ENCODE data around the gene OR5H1.

GRCh38 chr3:98130421-98130820 is at the start of gene OR5H1:
- TF ChIP-seq EP300 (IDR thresholded peaks at IDR 0.05) (no peak), USF2 (IDR thresholded peaks at IDR 0.05) (no peak), CTCF (IDR thresholded peaks at IDR 0.05) (no peak), POLR2A (IDR thresholded peaks at IDR 0.05; ENCODE audit: low read length) (no peak), JUNB (IDR thresholded peaks at IDR 0.05) (no peak), KDM1A (IDR thresholded peaks at IDR 0.05; ENCODE audit: low read depth) (no peak), KDM5A (IDR thresholded peaks at IDR 0.05) (no peak), PHF8 (IDR thresholded peaks at IDR 0.05; ENCODE audit: borderline replicate concordance, low read depth) (no peak), REST (IDR thresholded peaks at IDR 0.05) (no peak), MYC (IDR thresholded peaks at IDR 0.05; ENCODE audit: borderline replicate concordance, low read length) (no peak), POLR2AphosphoS2 (conservative IDR thresholded peaks at IDR 0.05; ENCODE audit: low read length) (no peak), HOXA7 (CRISPR knock-in tag; IDR thresholded peaks at IDR 0.05) (no peak)

Measured in A549 (cell line).